ENCODE data around the gene ZNF628.
"Not testable (repeated sequence)": the region's sequence is repeated elsewhere in the genome, so short reads cannot be mapped to it uniquely, and the experiment has no call there.

The ZNF628 gene

GRCh38 chr19:55442372-55442961 lies 34.0 kb upstream of the ZNF628 start:
- TF ChIP-seq CTCF (IDR thresholded peaks at IDR 0.05; ENCODE audit: insufficient read depth, low read depth, low read length, missing control alignments), result no peak
- no peak for DNase-seq (ENCODE audit: low read depth)

GRCh38 chr19:55443045-55443823 lies 33.2 kb upstream of the ZNF628 start, which contains the start of gene SHISA7:
SHISA7 (minus strand) TSS chr19:55443300; CDS start chr19:55442863, 437 bp downstream.
- no peak for DNase-seq (ENCODE audit: low read depth)
- no peak within 1 kb of the TSS for H3K4me3 ChIP-seq (ENCODE audit: low read depth, low read length)
- TF ChIP-seq CTCF (IDR thresholded peaks at IDR 0.05; ENCODE audit: insufficient read depth, low read depth, low read length, missing control alignments), result no peak

More at GRCh38 chr19:55442372-55442961, 34.0 kb upstream of the ZNF628 start:
- H3K4me3 ChIP-seq (ENCODE audit: low read depth, low read length), result no peak overlapping the region

- H3K4me3 ChIP-seq (ENCODE audit: low read depth, low read length), result no peak overlapping the region
- no peak for DNase-seq (ENCODE audit: low read depth)
- no peak for TF ChIP-seq CTCF (IDR thresholded peaks at IDR 0.05; ENCODE audit: insufficient read depth, low read depth, low read length, missing control alignments)
These were observed 32.5 kb upstream of the ZNF628 start for GRCh38 chr19:55443824-55444480.

- no peak for TF ChIP-seq CTCF (IDR thresholded peaks at IDR 0.05; ENCODE audit: insufficient read depth, low read depth, low read length, missing control alignments)
- H3K4me3 ChIP-seq (ENCODE audit: low read depth, low read length), result no peak overlapping the region
- no peak for DNase-seq (ENCODE audit: low read depth)
These were observed 31.8 kb upstream of the ZNF628 start for GRCh38 chr19:55444646-55445045.

GRCh38 chr19:55446060-55446459 lies 30.4 kb upstream of the ZNF628 start:
- no peak for TF ChIP-seq CTCF (IDR thresholded peaks at IDR 0.05; ENCODE audit: insufficient read depth, low read depth, low read length, missing control alignments)

GRCh38 chr19:55447421-55448174 lies 28.8 kb upstream of the ZNF628 start:
- no peak for TF ChIP-seq CTCF (IDR thresholded peaks at IDR 0.05; ENCODE audit: insufficient read depth, low read depth, low read length, missing control alignments)
- no peak for DNase-seq (ENCODE audit: low read depth)
- H3K4me3 ChIP-seq (ENCODE audit: low read depth, low read length), result no peak overlapping the region

More at GRCh38 chr19:55446060-55446459, 30.4 kb upstream of the ZNF628 start:
- no peak overlapping the region for H3K4me3 ChIP-seq (ENCODE audit: low read depth, low read length)
- DNase-seq (ENCODE audit: low read depth), result no peak

GRCh38 chr19:55448175-55448490 lies 28.3 kb upstream of the ZNF628 start:
- not testable (repeated sequence) for DNase-seq (ENCODE audit: low read depth); H3K4me3 ChIP-seq (ENCODE audit: low read depth, low read length)
